ENCODE data around the gene APOE.

GRCh38 chr19:44947041-44947581 lies 41.5 kb downstream of the APOE start:
- TF ChIP-seq POLR2AphosphoS5 (IDR thresholded peaks at IDR 0.05; ENCODE audit: low read depth, low read length) (no peak), TAF1 (IDR thresholded peaks at IDR 0.05; ENCODE audit: borderline replicate concordance, insufficient read depth, low read length) (no peak), SIN3A (IDR thresholded peaks at IDR 0.05; ENCODE audit: borderline replicate concordance, insufficient read depth, low read length) (no peak)
- TF ChIP-seq, protein P1, sequence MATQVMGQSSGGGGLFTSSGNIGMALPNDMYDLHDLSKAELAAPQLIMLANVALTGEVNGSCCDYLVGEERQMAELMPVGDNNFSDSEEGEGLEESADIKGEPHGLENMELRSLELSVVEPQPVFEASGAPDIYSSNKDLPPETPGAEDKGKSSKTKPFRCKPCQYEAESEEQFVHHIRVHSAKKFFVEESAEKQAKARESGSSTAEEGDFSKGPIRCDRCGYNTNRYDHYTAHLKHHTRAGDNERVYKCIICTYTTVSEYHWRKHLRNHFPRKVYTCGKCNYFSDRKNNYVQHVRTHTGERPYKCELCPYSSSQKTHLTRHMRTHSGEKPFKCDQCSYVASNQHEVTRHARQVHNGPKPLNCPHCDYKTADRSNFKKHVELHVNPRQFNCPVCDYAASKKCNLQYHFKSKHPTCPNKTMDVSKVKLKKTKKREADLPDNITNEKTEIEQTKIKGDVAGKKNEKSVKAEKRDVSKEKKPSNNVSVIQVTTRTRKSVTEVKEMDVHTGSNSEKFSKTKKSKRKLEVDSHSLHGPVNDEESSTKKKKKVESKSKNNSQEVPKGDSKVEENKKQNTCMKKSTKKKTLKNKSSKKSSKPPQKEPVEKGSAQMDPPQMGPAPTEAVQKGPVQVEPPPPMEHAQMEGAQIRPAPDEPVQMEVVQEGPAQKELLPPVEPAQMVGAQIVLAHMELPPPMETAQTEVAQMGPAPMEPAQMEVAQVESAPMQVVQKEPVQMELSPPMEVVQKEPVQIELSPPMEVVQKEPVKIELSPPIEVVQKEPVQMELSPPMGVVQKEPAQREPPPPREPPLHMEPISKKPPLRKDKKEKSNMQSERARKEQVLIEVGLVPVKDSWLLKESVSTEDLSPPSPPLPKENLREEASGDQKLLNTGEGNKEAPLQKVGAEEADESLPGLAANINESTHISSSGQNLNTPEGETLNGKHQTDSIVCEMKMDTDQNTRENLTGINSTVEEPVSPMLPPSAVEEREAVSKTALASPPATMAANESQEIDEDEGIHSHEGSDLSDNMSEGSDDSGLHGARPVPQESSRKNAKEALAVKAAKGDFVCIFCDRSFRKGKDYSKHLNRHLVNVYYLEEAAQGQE (IDR thresholded peaks at IDR 0.05; ENCODE audit: insufficient read depth in 1 of 2, low read depth in 2 of 2, low read length in 2 of 2) = no peak

Measured in PFSK-1 (cell line).